Measurements from ENCODE around the gene GPR84. TPM values are rescaled to one million over a fixed set of nuclear protein-coding genes. Genes with fewer than 3 reads are reported as not detected.
"Not testable (repeated sequence)": the region's sequence is repeated elsewhere in the genome, so short reads cannot be mapped to it uniquely, and the experiment has no call there.

The GPR84 gene
- total and polyA plus RNA-seq, 7 experiments from 2014 or later, result 1.2 to 13.1 (median 3.9) TPM; not detected in 4

GRCh38 chr12:54325442-54326109 is 38.7 kb downstream of the GPR84 start:
- H3K36me3 ChIP-seq (ENCODE audit: control insufficient read depth in 2 of 3, insufficient read depth in 3 of 3, low read length in 3 of 3); H3K27me3 Mint-ChIP-seq; H3K9me3 ChIP-seq (ENCODE audit: control insufficient read depth in 2 of 3, low read length in 3 of 3); H3K9me3 Mint-ChIP-seq; H3K36me3 Mint-ChIP-seq; ATAC-seq; H3K27me3 ChIP-seq (ENCODE audit: control insufficient read depth in 2 of 2, insufficient read depth in 2 of 2, low read length in 2 of 2); DNase-seq: not testable (repeated sequence)
- intact Hi-C loops (cut with micrococcal nuclease), result loop anchor here (1.0 to 2.0 kb wide), 6 partner anchors 34 to 598 kb away; partner anchors contain the start of genes CBX5 (in 2 of the 2), HNRNPA1 (in 2 of the 2) and CALCOCO1 (in 1 of the 2)
- CTCF ChIA-PET, result interaction anchor here (0.7 to 1.9 kb wide), 17 partner anchors 9 to 74 kb away, joined by 3 to 13 read pairs (median 4); partner anchors contain the start of gene CBX5
- peak overlapping the region; percentile 95 for H3K4me3 ChIP-seq (ENCODE audit: low read length)
- peaks cover 7 to 30% of the 10 kb centered on the region in 2 donors for H3K4me1 ChIP-seq (ENCODE audit: control insufficient read depth in 2 of 2, insufficient read depth in 2 of 2, low read length in 2 of 2)
- peaks cover 16 to 53% (median 49%) of the 10 kb centered on the region in 7 donors for H3K4me1 Mint-ChIP-seq
- POLR2A ChIA-PET, result interaction anchor here (1.0 to 3.0 kb wide), 7 partner anchors 9 to 1601 kb away, joined by 3 to 38 read pairs (median 5); partner anchors contain the start of genes CBX5 and HNRNPA1
- peak overlapping the region; percentile 87 to 100 (median 95) for H3K4me3 Mint-ChIP-seq
- H3K27ac ChIP-seq (ENCODE audit: low read depth, low read length), result peak overlapping the region; percentile 80
- H3K27ac Mint-ChIP-seq, result peak overlapping the region; percentile 91 to 99 (median 95)

GRCh38 chr12:54324617-54325441 is 39.5 kb downstream of the GPR84 start, which contains the start of gene COPZ1:
TSS of gene COPZ1 (plus strand) at chr12:54325131. CDS start at chr12:54325164, 33 bp downstream.
- Mint-ChIP-seq H3K27ac (peak within 1 kb of the TSS; percentile 91 to 99 (median 95)), H3K4me1 (peaks cover 8 to 46% (median 42%) of the 10 kb centered on the region in 7 donors), H3K4me3 (peak within 1 kb of the TSS; percentile 87 to 100 (median 95)), H3K27me3 (no peaks in the 10 kb centered on the region), H3K9me3 (peaks cover 0 to 2% (median 0%) of the 10 kb centered on the region in 11 donors), H3K36me3 (peaks cover 0 to 5% (median 0%) of the 10 kb centered on the region in 5 donors)
- intact Hi-C loops (cut with micrococcal nuclease), result loop anchor here (1.0 to 2.0 kb wide), 9 partner anchors 31 to 598 kb away; partner anchors contain the start of genes CALCOCO1 (in 2 of the 2), CBX5 (in 2 of the 2) and HNRNPA1 (in 2 of the 2)
- DNase-seq (peak; percentile 69 to 98 (median 94)), ATAC-seq (peak; percentile 97)
- Histone ChIP-seq H3K4me3 (ENCODE audit: low read length) (peak within 1 kb of the TSS; percentile 95), H3K9me3 (ENCODE audit: control insufficient read depth in 2 of 3, low read length in 3 of 3) (no peaks in the 10 kb centered on the region), H3K27ac (ENCODE audit: low read depth, low read length) (peak within 1 kb of the TSS; percentile 80), H3K27me3 (ENCODE audit: control insufficient read depth in 2 of 2, insufficient read depth in 2 of 2, low read length in 2 of 2) (no peaks in the 10 kb centered on the region), H3K36me3 (ENCODE audit: control insufficient read depth in 2 of 3, insufficient read depth in 3 of 3, low read length in 3 of 3) (no peaks in the 10 kb centered on the region), H3K4me1 (ENCODE audit: control insufficient read depth in 2 of 2, insufficient read depth in 2 of 2, low read length in 2 of 2) (peaks cover 4 to 22% of the 10 kb centered on the region in 2 donors)
- POLR2A ChIA-PET, result interaction anchor here (0.6 to 3.0 kb wide), 10 partner anchors 10 to 1602 kb away, joined by 3 to 38 read pairs (median 4); partner anchors contain the start of genes CBX5 and HNRNPA1
- CTCF ChIA-PET, result interaction anchor here (0.7 to 1.9 kb wide), 16 partner anchors 10 to 73 kb away, joined by 3 to 13 read pairs (median 4); partner anchors contain the start of gene CBX5

GRCh38 chr12:54321363-54321762 is 42.9 kb downstream of the GPR84 start:
- no peak overlapping the region for H3K27ac Mint-ChIP-seq
- peaks cover 0 to 3% (median 0%) of the 10 kb centered on the region in 5 donors for H3K36me3 Mint-ChIP-seq
- peaks cover 0 to 3% (median 0%) of the 10 kb centered on the region in 5 donors for H3K27me3 Mint-ChIP-seq
- CTCF ChIA-PET, result interaction anchor here (1.3 kb wide), 1 partner anchor 11 kb away, joined by 4 read pairs; no protein-coding TSS in a partner anchor
- intact Hi-C loops (cut with micrococcal nuclease), result no loop called here
- no peak overlapping the region for H3K27ac ChIP-seq (ENCODE audit: low read depth, low read length)
- DNase-seq (no peak), ATAC-seq (no peak)
- H3K4me1 ChIP-seq (ENCODE audit: control insufficient read depth in 2 of 2, insufficient read depth in 2 of 2, low read length in 2 of 2), result peaks cover 4 to 8% of the 10 kb centered on the region in 2 donors
- H3K27me3 ChIP-seq (ENCODE audit: control insufficient read depth in 2 of 2, insufficient read depth in 2 of 2, low read length in 2 of 2), result no peaks in the 10 kb centered on the region
- H3K9me3 Mint-ChIP-seq, result peaks cover 0 to 2% (median 0%) of the 10 kb centered on the region in 11 donors
- H3K4me3 ChIP-seq (ENCODE audit: low read length), result no peak overlapping the region
- no peak overlapping the region for H3K4me3 Mint-ChIP-seq
- H3K9me3 ChIP-seq (ENCODE audit: control insufficient read depth in 2 of 3, low read length in 3 of 3), result no peaks in the 10 kb centered on the region
- H3K36me3 ChIP-seq (ENCODE audit: control insufficient read depth in 2 of 3, insufficient read depth in 3 of 3, low read length in 3 of 3), result no peaks in the 10 kb centered on the region
- peaks cover 0 to 19% (median 17%) of the 10 kb centered on the region in 7 donors for H3K4me1 Mint-ChIP-seq
- POLR2A ChIA-PET, result no interaction called here

Small RNAs within 50 kb of the gene (microRNA-seq; reads per million reads assigned to microRNA genes)
- gene MIR148B (ENCODE audit: borderline microRNAs expressed), result 86.6 reads per million, percentile 53 among the genes with 10 or more reads in this experiment

Other genes with a start within 250 kb of the GPR84 start
- 10 to 100 TPM in 4 of 5 experiments, 1 to 10 TPM in 1; 9.4 to 29.9 (median 22.2) TPM for gene SMUG1, start 175.5 kb downstream of the GPR84 start, total RNA-seq
- 10 to 100 TPM; 20.6 to 25.0 TPM for gene SMUG1, start 175.5 kb downstream of the GPR84 start, polyA plus RNA-seq
- gene CBX5, start 84.4 kb downstream of the GPR84 start, total RNA-seq, result 100 to 1,000 TPM in 1 of 5 experiments, 10 to 100 TPM in 4; 40.3 to 133 (median 77.2) TPM
- 10 to 100 TPM; 28.2 to 34.5 TPM for gene CBX5, start 84.4 kb downstream of the GPR84 start, polyA plus RNA-seq
- 1,000 to 10,000 TPM; 1,019 to 1,660 (median 1,193) TPM for gene HNRNPA1, start 83.8 kb downstream of the GPR84 start, total RNA-seq
- gene HNRNPA1, start 83.8 kb downstream of the GPR84 start, polyA plus RNA-seq, result 1,000 to 10,000 TPM in 1 of 2 donors, 100 to 1,000 TPM in 1; 933 to 1,045 TPM
- gene NFE2, start 63.5 kb downstream of the GPR84 start, total RNA-seq, result 10 to 100 TPM in 1 of 5 experiments, 1 to 10 TPM in 1, not detected in 3; 2.0 to 23.3 TPM
- under 1 TPM in 1 of 2 donors, not detected in 1; 0.61 TPM for gene NFE2, start 63.5 kb downstream of the GPR84 start, polyA plus RNA-seq
- gene COPZ1, start 39.4 kb downstream of the GPR84 start, total RNA-seq, result 100 to 1,000 TPM in 1 of 5 experiments, 10 to 100 TPM in 4; 47.5 to 141 (median 80.0) TPM
- 100 to 1,000 TPM; 131 to 171 TPM for gene COPZ1, start 39.4 kb downstream of the GPR84 start, polyA plus RNA-seq
- gene ZNF385A, start 20.2 kb upstream of the GPR84 start, total RNA-seq, result 10 to 100 TPM in 1 of 5 experiments, 1 to 10 TPM in 4; 1.3 to 69.9 (median 1.4) TPM
- gene ZNF385A, start 20.2 kb upstream of the GPR84 start, polyA plus RNA-seq, result under 1 TPM; 0.39 to 0.78 TPM
- gene ITGA5, start 54.8 kb upstream of the GPR84 start, total RNA-seq, result 100 to 1,000 TPM in 4 of 5 experiments, 10 to 100 TPM in 1; 73.9 to 169 (median 145) TPM
- 10 to 100 TPM; 26.5 to 82.4 TPM for gene ITGA5, start 54.8 kb upstream of the GPR84 start, polyA plus RNA-seq
- gene GTSF1, start 109.1 kb upstream of the GPR84 start, total RNA-seq, result 1 to 10 TPM; 1.9 to 9.5 (median 2.5) TPM
- 10 to 100 TPM; 13.5 to 15.1 TPM for gene GTSF1, start 109.1 kb upstream of the GPR84 start, polyA plus RNA-seq
- gene NCKAP1L, start 133.3 kb upstream of the GPR84 start, total RNA-seq, result 100 to 1,000 TPM; 111 to 184 (median 128) TPM
- gene NCKAP1L, start 133.3 kb upstream of the GPR84 start, polyA plus RNA-seq, result 10 to 100 TPM; 71.2 to 93.2 TPM
- gene PDE1B, start 185.1 kb upstream of the GPR84 start, total RNA-seq, result 10 to 100 TPM in 2 of 5 experiments, 1 to 10 TPM in 3; 3.3 to 22.3 (median 9.4) TPM
- gene PDE1B, start 185.1 kb upstream of the GPR84 start, polyA plus RNA-seq, result 1 to 10 TPM in 1 of 2 donors, under 1 TPM in 1; 0.18 to 5.7 TPM
- not detected for gene PPP1R1A, start 224.2 kb upstream of the GPR84 start, total RNA-seq
- gene PPP1R1A, start 224.2 kb upstream of the GPR84 start, polyA plus RNA-seq, result not detected